Measurements from ENCODE around the gene EIF4EBP2. TPM values are rescaled to one million over a fixed set of nuclear protein-coding genes. Genes with fewer than 3 reads are reported as not detected.

EIF4EBP2 gene
- polyA plus RNA-seq, 1 of the 3 experiments (the other 2 are of a cell fraction), result 9.9 TPM

GRCh38 chr10:70381471-70382421 is 22.2 kb upstream of the EIF4EBP2 start:
- peak; percentile 92 for DNase-seq
- Histone ChIP-seq H3K27me3 (ENCODE audit: insufficient read depth) (no peaks in the 10 kb centered on the region), H3K9ac (peak overlapping the region; percentile 77), H3K79me2 (ENCODE audit: insufficient read depth) (peaks cover 8% of the 10 kb centered on the region; the same call in 1 of the 2 replicates), H3K4me1 (ENCODE audit: control insufficient read depth in 1 of 2, insufficient read depth in 2 of 2, low read depth in 1 of 2, low read length in 1 of 2) (peaks cover 11 to 20% of the 10 kb centered on the region in 2 experiments; a peak in 3 of 4 replicates), H3K27ac (ENCODE audit: low read depth in 2 of 2, low read length in 1 of 2) (peak overlapping the region; percentile 38 to 89), H3K4me3 (ENCODE audit: low read depth in 2 of 2, low read length in 1 of 2) (peak overlapping the region; percentile 89 to 96), H3K36me3 (replicated peaks in 1 of 2; ENCODE audit: control insufficient read depth in 1 of 2, insufficient read depth in 2 of 2, low read length in 1 of 2) (no peaks in the 10 kb centered on the region), H3F3A (replicated peaks; ENCODE audit: insufficient read depth) (peaks cover 22% of the 10 kb centered on the region), H3K9me3 (no peaks in the 10 kb centered on the region), H3K4me2 (peak overlapping the region; percentile 99), H4K20me1 (ENCODE audit: insufficient read depth) (no peaks in the 10 kb centered on the region), H3K9me2 (no peaks in the 10 kb centered on the region), H2AFZ (ENCODE audit: low read depth) (peak overlapping the region; percentile 87)
- CTCF ChIA-PET, result interaction anchor here (0.8 to 3.8 kb wide), 10 partner anchors 17 to 189 kb away, joined by 3 to 33 read pairs (median 4); no protein-coding TSS in a partner anchor
- POLR2A ChIA-PET, result interaction anchor here (1.1 to 1.5 kb wide), 4 partner anchors 18 to 235 kb away, joined by 3 to 10 read pairs (median 5); partner anchors contain the start of genes EIF4EBP2, SAR1A and TYSND1
- 13% methylated on average over 39 of the region's 61 CpGs for WGBS (ENCODE audit: low lambda C conversion rate)
- TF ChIP-seq, protein P1, sequence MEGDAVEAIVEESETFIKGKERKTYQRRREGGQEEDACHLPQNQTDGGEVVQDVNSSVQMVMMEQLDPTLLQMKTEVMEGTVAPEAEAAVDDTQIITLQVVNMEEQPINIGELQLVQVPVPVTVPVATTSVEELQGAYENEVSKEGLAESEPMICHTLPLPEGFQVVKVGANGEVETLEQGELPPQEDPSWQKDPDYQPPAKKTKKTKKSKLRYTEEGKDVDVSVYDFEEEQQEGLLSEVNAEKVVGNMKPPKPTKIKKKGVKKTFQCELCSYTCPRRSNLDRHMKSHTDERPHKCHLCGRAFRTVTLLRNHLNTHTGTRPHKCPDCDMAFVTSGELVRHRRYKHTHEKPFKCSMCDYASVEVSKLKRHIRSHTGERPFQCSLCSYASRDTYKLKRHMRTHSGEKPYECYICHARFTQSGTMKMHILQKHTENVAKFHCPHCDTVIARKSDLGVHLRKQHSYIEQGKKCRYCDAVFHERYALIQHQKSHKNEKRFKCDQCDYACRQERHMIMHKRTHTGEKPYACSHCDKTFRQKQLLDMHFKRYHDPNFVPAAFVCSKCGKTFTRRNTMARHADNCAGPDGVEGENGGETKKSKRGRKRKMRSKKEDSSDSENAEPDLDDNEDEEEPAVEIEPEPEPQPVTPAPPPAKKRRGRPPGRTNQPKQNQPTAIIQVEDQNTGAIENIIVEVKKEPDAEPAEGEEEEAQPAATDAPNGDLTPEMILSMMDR (IDR thresholded peaks at IDR 0.05), result 0 out of 2 replicates have a peak, but pooled peaks have one; percentile 31
- TF ChIP-seq MXI1 (IDR thresholded peaks at IDR 0.05; ENCODE audit: low read depth, low read length) (peak; percentile 79), MAX (IDR thresholded peaks at IDR 0.05; ENCODE audit: low read depth) (peak; percentile 57), JUND (IDR thresholded peaks at IDR 0.05) (no peak)

DNA sequence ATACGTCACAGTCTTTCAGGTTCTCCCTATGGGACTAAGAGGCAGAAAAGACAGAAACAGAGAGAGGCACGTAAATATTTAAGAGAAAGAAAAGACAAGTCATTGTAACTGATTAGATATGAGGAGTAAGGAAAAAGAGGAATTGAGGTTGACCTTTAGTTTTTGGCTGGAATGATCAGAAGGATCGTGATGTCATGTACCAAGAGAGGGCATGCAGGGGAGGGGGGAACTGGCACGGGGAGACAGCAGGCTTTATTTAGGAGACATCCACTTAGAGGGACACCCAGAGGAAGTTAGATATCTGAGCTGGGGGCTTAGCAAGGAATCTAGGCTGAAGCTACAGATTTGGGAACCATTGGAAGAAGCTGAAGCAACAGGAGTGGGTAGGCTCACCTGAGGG is 12.3 kb upstream of the EIF4EBP2 start:
- no peak for DNase-seq
- ChIA-PET CTCF (interaction anchor here (0.7 to 1.3 kb wide), 2 partner anchors 11 to 12 kb away, joined by 3 read pairs; partner anchors contain the start of gene EIF4EBP2), POLR2A (no interaction called here)
- Histone ChIP-seq H3K9me2 (no peaks in the 10 kb centered on the region), H2AFZ (ENCODE audit: low read depth) (no peak overlapping the region), H3K4me2 (no peak overlapping the region), H3F3A (replicated peaks; ENCODE audit: insufficient read depth) (no peaks in the 10 kb centered on the region), H3K27me3 (ENCODE audit: insufficient read depth) (no peaks in the 10 kb centered on the region; the same call in 1 of the 2 replicates), H3K27ac (ENCODE audit: low read depth in 2 of 2, low read length in 1 of 2) (no peak overlapping the region), H3K4me1 (ENCODE audit: control insufficient read depth in 1 of 2, insufficient read depth in 2 of 2, low read depth in 1 of 2, low read length in 1 of 2) (no peaks in the 10 kb centered on the region), H3K4me3 (ENCODE audit: low read depth in 2 of 2, low read length in 1 of 2) (no peak overlapping the region), H4K20me1 (ENCODE audit: insufficient read depth) (no peaks in the 10 kb centered on the region), H3K9me3 (no peaks in the 10 kb centered on the region), H3K36me3 (replicated peaks in 1 of 2; ENCODE audit: control insufficient read depth in 1 of 2, insufficient read depth in 2 of 2, low read length in 1 of 2) (no peaks in the 10 kb centered on the region), H3K9ac (no peak overlapping the region), H3K79me2 (ENCODE audit: insufficient read depth) (no peaks in the 10 kb centered on the region)
- WGBS (ENCODE audit: low lambda C conversion rate), result 60% methylated on average over 4 of the region's 4 CpGs
- TF ChIP-seq EZH2phosphoT487 (IDR thresholded peaks at IDR 0.05; ENCODE audit: borderline replicate concordance, low read depth), result no peak
- TF ChIP-seq FOXJ3 (CRISPR knock-in tag; IDR thresholded peaks at IDR 0.05), result no peak
- no peak for TF ChIP-seq USF2 (IDR thresholded peaks at IDR 0.05; ENCODE audit: borderline replicate concordance, low read depth, low read length)
- no peak for TF ChIP-seq JUND (IDR thresholded peaks at IDR 0.05)
- TF ChIP-seq NRF1 (IDR thresholded peaks at IDR 0.05; ENCODE audit: low read depth, low read length), result no peak
- TF ChIP-seq ELF1 (IDR thresholded peaks at IDR 0.05), result no peak
- TF ChIP-seq MXI1 (IDR thresholded peaks at IDR 0.05; ENCODE audit: low read depth, low read length), result no peak
- TF ChIP-seq USF1 (IDR thresholded peaks at IDR 0.05; ENCODE audit: borderline replicate concordance, low read depth), result no peak
- TF ChIP-seq EP300 (IDR thresholded peaks at IDR 0.05; ENCODE audit: borderline replicate concordance in 1 of 2, low read depth in 1 of 2, low read length in 1 of 2), result no peak
- TF ChIP-seq REST (IDR thresholded peaks at IDR 0.05; ENCODE audit: low read depth, low read length), result no peak
- TF ChIP-seq YY1 (IDR thresholded peaks at IDR 0.05; ENCODE audit: low read depth), result no peak
- no peak for TF ChIP-seq TEAD4 (IDR thresholded peaks at IDR 0.05; ENCODE audit: borderline replicate concordance, insufficient read depth)
- no peak for TF ChIP-seq SMC3 (IDR thresholded peaks at IDR 0.05; ENCODE audit: low read depth, low read length)
